ENCODE measurements around the gene CSF3R.

The CSF3R gene

GRCh38 chr1:36482724-36483388, at the start of gene CSF3R:
TSS of gene CSF3R (minus strand) at chr1:36482913. CDS start at chr1:36479496, 3,417 bp downstream.
- peak; percentile 68 for DNase-seq

- DNase-seq = no peak
Observed at GRCh38 chr1:36531833-36532232, 49.1 kb upstream of the CSF3R start.

GRCh38 chr1:36530791-36531190, 48.1 kb upstream of the CSF3R start:
- no peak for DNase-seq

GRCh38 chr1:36530261-36530660, 47.5 kb upstream of the CSF3R start:
- no peak for DNase-seq

- no peak for DNase-seq
Observed at GRCh38 chr1:36529769-36530260, 47.1 kb upstream of the CSF3R start.

GRCh38 chr1:36528361-36529349, 45.9 kb upstream of the CSF3R start:
- DNase-seq = no peak

- no peak for DNase-seq
Observed at GRCh38 chr1:36525166-36525565, 42.5 kb upstream of the CSF3R start.

- DNase-seq = no peak
Observed at GRCh38 chr1:36524359-36525062, 41.8 kb upstream of the CSF3R start.

- DNase-seq = no peak
Observed at GRCh38 chr1:36523850-36524249, 41.1 kb upstream of the CSF3R start.

GRCh38 chr1:36523230-36523495, 40.5 kb upstream of the CSF3R start:
- no peak for DNase-seq

GRCh38 chr1:36522461-36523229, 39.9 kb upstream of the CSF3R start:
- no peak for DNase-seq

- DNase-seq = no peak
Observed at GRCh38 chr1:36522021-36522420, 39.3 kb upstream of the CSF3R start.

GRCh38 chr1:36520771-36521420, 38.2 kb upstream of the CSF3R start:
- DNase-seq = no peak

- DNase-seq = no peak
Observed at GRCh38 chr1:36520056-36520455, 37.3 kb upstream of the CSF3R start.

GRCh38 chr1:36517011-36517771, 34.5 kb upstream of the CSF3R start:
- peak; percentile 3 for DNase-seq

GRCh38 chr1:36516372-36517010, 33.8 kb upstream of the CSF3R start:
- DNase-seq = peak; percentile 72

- no peak for DNase-seq
Observed at GRCh38 chr1:36515315-36516138, 32.8 kb upstream of the CSF3R start.

- no peak for DNase-seq
Observed at GRCh38 chr1:36514501-36514900, 31.8 kb upstream of the CSF3R start.

- no peak for DNase-seq
Observed at GRCh38 chr1:36513676-36514473, 31.2 kb upstream of the CSF3R start.
